Activated CD4-positive, alpha-beta T cell treated with anti-CD3 and anti-CD28 coated beads for 4 hours (primary cell): ENCODE measurements around the gene SCFD2.
"Not testable (repeated sequence)": the region's sequence is repeated elsewhere in the genome, so short reads cannot be mapped to it uniquely, and the experiment has no call there.

Experiments
- DNase-seq, 2 donors: peaks; one replicate each; pipeline ENCODE4 v3.0.0-alpha.2; 2020

SCFD2 gene

DNA sequence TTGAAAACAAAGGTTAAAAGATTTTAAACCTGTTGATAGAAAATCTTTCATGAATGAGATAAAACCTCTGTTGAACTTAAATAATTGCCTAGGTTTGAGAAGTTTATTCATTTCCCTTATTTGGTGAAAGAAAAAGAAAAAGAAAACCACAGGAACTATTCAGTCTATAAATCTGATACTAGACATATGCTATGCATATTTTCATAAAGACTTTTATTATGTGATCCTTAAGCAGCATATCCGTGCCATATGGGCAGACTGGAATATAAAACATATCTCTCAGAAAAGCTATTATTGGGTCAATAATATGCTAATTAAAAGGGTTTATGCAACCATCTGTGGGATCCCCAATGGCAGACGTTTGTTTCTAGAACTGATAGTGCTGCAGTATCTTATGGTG is 325.0 kb downstream of the SCFD2 start:
- DNase-seq, result no peak

DNA sequence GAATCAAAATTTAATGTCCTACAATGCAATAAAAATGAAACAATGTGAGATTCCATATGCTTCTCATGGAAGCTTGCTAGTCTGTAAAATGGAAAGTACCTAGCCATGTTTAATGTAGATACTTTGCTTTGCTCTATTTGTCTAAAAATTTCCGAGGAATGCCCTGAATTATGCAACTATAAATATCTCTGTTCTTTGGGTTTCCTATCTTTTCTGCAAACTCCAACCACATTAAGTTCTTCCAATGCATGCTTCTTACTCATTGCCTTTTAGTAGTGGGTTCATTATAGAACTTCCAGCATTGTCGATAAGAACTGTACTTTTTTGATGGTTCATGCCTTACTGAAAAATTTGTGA is 325.4 kb downstream of the SCFD2 start:
- DNase-seq, result no peak

DNA sequence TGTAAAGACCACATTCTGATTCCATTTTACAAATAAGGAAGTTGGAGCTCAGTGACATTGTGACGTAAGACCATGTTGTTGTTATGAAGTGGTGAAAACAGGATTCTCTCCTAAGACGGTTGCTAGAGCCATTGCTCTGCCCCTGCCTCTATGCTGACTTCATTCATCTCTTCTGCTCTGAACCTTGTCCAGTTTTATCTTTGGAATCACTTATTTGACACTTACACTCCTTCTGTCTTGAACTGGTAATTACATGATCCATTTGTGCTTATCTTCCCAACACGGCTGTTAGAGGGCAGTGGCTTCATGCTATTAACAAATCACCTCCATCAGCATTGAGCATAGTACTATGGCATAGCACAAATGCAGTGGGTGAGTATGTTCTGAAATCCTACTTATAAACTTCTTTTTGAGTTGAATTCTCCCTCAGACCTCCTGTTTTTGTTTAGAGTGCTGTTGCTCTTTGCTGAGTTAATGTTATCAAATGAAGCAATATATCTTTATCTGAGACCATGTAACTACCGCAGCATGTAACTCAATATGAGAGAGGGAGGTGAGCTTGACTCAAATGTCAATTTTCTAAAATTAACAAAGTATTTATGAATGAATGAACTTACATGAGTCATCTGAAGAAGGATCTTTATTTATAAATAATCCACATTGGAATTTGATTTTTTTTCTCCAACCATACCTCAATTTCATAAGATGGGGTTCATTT is 326.0 kb downstream of the SCFD2 start:
- no peak for DNase-seq

- no peak for DNase-seq
Observed at GRCh38 chr4:53037892-53038291, 328.0 kb downstream of the SCFD2 start.

GRCh38 chr4:53032908-53033307 is 333.0 kb downstream of the SCFD2 start:
- not testable (repeated sequence) for DNase-seq

- DNase-seq, result no peak
Observed at GRCh38 chr4:53026233-53026632, 339.6 kb downstream of the SCFD2 start.

GRCh38 chr4:53023677-53024299 is 342.1 kb downstream of the SCFD2 start:
- no peak for DNase-seq

DNA sequence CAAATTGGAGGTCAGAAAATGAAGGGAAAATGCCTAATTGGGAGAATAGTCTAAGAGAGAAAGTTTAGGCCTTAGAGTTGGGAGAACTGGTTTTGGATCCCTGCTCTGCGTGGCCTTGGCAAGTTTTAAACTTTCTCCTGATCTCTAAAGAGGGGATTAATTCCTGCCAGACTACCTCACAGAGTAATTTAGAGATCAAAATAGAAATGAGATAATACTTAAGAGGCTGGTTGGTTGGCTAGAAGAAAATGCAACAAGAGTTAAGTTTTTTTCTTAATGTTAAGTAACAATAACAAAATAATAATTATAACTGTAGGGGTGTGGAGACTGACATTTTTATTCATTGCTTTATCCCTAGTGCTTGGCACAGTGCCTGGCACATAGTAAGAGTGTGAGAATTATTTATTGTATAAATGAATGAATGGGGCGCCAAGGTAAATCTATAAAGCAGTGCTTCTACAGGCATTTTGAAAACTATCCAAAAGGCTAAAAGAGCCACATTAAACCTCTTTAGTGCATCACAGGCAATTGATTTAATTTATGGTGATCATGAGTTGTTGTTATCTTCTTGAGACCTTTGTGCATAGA is 343.3 kb downstream of the SCFD2 start:
- no peak for DNase-seq

GRCh38 chr4:53021754-53022512 is 343.9 kb downstream of the SCFD2 start:
- no peak for DNase-seq

- DNase-seq, result no peak
Observed at GRCh38 chr4:53019485-53020382, 346.1 kb downstream of the SCFD2 start.

- no peak for DNase-seq
Observed at GRCh38 chr4:53018471-53018870, 347.4 kb downstream of the SCFD2 start.

DNA sequence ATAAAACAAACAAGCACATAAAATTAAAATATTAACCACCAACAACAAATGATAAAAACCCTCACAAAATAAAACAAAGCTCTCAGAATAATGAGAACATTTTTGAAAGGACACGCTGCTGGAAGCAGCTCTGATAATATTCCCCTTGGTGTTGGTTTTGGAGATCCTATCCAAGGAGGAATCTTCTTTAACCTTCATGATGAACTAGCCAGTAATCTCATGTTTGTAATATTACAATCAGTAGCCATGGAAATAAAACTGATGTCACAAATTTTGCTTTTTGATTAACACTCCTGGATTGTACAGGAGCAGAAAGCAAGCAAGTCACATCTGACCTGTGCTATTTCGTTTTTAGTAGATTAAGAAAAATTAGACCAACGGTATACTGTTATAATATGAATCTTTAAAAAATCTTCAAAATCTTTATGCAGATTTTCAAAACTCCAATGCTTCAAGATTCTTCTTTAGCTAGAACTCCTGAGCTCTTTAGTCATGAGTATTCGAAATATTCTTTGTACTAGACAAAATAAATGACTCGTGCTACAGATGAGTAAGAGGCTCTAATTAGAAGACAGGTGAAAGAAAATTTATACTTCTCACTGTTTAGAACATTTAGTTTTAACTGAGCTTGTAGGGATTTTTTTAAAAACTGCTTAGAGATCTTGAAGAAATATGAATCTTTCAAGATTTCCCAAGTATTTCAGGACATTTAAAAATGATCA is 349.6 kb downstream of the SCFD2 start:
- no peak for DNase-seq

DNA sequence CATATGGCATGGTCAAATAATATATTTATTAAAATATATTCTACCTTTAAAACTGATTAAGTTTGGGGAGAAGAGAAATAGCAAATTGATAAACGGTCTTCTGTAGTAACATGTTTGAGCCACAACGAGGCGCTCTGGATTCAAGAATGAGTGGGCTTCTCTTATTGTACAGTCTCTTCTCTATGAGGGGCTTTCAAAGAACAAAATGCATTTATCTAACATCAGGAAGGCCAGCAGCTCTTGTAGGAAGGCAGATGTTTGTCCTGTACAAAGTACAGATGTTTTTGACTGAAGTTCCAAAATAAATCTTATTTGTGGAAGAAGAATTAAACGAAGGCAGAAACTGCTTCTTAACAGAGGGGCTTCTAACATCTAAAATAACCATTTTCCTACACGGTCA is 350.2 kb downstream of the SCFD2 start:
- DNase-seq, result no peak

- no peak for DNase-seq
Observed at GRCh38 chr4:53014881-53015280, 351.0 kb downstream of the SCFD2 start.

DNA sequence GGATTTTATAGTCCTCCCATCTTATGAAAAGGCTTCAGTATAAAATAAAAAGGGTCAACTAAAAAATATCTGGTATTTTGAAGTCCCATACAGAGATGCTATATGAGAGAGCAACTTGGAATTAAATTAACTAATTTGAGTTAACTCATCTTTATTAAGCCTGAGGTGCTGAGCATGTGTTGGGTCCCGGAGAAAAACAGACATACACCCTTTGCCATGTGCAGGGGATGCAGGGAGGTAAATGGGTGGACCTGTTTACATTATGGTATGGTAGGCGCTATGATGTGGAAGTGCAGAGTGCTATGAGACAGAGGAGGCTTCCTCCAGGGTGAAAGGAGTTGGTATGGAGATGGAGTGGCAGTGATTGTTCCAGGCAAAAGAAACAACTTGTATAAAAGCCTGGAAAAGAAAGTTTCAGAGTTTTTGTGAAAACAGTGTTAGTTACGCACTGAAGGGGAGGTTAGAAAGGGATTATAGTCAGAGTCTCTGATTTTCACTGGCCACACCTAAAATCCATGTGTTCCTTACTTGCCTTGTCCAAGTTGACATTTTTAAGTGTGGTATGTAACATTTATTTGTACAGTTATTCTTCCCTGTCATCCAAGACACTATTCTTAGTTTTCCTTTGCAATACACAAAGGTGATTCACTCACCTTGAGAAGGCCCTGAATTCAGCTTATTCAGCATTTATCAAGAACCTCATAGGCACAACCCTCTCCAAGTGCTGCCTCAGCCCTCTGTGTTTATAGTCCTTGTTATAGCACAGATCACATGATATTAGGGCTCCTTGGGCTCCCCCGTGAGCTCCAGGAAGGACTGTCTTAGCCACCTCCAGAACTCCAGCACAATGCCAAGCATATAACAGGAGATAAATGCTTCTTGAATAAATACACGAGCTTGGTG is 351.7 kb downstream of the SCFD2 start:
- no peak for DNase-seq

DNA sequence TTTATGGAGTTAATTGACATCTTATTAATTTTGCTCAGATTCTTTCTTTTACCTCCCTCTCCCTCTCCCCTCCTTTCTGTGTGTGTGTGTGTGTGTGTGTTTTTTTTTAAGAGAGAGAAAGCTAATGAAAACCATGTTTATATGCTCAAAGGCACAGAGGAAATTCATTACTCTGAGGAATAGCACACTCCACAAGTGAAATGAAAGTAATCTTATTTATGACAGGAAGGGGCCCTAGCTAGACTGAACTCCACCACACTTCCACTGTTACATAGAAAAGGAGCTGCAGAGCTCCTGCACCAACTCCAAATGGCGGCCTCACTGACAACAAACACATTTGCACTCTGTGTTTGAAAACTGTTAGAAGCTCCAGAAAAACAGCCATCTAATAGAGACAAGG is 353.1 kb downstream of the SCFD2 start:
- DNase-seq, result no peak

DNA sequence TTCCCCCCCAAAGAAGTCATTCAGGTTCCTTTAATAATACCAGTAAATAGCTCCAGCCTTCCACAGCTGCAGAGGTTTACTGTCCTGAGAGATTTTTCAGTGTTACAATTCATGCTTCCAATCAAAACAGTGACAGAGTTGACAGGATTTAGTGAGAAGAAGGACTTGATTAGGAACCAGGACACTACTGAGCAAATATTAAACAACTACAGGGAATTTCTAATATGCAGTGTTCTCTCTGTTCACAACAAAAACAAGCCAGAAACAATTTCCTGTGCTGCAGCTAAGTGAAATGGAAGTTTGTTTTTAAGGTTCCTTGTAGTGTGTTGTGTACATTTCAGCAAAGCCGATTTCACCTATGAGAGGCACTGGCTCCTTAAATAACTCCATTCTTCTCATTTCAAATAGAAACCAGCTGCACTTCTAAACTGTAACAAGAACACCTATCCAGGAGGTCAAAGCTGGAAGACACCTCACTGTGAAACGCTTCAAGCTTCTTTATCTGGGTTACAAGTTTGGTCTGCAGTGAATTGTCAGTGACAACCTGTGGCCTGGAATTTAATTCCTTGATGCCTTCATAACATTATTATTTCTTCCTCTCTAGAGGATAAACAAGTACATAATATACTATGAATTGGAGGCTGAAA is 354.5 kb downstream of the SCFD2 start:
- no peak for DNase-seq

DNA sequence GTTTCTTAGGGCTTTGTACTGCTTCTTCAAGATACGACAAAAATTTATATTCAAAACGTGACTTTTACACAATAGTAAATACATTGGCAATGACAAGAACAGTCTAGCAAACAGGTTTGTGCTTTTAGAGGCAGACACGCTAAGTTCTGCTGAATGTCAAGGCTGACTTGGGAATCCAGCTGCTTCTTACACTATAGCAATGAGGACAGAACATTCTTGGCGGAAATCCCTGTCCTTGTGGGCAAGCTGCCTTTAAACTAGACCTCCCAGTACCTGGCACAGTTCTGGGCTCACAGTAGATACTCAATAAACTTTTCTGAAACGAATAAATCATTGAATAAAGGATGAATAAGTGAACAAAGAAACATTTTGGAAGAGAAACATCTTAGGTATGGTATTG is 355.5 kb downstream of the SCFD2 start:
- no peak for DNase-seq

DNA sequence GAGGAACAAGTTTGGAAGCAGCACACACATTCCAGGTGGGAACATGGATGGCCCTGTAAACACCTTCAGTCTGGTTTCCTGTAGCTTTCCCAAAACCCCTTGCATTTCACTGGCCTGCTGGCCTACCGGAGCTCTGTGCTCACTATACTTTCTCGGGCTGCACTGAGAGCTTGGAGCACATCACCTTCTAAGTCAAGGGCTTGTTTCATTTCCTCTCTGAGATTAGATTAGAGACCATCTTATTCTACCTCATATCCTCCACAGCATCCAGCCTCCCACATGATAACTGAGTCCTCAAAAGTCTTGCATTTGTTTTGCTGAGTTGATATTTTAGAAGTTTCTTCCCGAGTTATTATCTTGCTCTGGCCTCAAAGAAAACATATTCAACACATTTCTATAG is 356.0 kb downstream of the SCFD2 start:
- DNase-seq, result no peak

DNA sequence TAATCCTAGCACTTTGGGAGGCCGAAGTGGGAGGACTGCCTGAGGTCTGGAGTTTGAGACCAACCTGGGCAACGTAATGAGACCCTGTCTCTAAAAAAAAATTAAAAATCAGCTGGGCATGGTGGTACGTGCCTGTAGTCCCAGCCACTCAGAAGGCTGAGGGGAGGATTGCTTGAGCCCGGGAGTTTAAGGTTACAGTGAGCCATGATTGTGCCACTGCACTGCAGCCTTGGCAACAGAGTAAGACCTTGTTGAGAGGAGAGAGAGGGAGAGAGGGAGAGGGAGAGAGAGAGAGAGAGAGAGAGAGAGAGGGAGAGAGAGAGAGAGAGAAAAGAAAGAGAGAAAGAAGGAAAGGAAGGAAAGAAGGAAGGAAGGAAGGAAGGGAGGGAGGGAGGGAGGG is 358.8 kb downstream of the SCFD2 start:
- DNase-seq, result no peak
